Tongue (tissue), 2 donors: ENCODE measurements around the gene EVI5L. TPM values are rescaled to one million over a fixed set of nuclear protein-coding genes. Genes with fewer than 3 reads are reported as not detected.

Experiments used
- DNase-seq: peaks from one replicate; pipeline ENCODE4 v3.0.0-alpha.2; 2015
- total RNA-seq: library from RNA; depleted of rRNA; stranded (reverse); fragments of >200 nt; gene quantifications from one replicate; pipeline ENCODE4 v1.2.3, GENCODE V29; 2014

EVI5L gene
- total RNA-seq, 1 donor from 2014 or later = 16.0 TPM

- no peak for DNase-seq
These were observed 12.2 kb upstream of the EVI5L start for GRCh38 chr19:7817801-7818200.

DNA sequence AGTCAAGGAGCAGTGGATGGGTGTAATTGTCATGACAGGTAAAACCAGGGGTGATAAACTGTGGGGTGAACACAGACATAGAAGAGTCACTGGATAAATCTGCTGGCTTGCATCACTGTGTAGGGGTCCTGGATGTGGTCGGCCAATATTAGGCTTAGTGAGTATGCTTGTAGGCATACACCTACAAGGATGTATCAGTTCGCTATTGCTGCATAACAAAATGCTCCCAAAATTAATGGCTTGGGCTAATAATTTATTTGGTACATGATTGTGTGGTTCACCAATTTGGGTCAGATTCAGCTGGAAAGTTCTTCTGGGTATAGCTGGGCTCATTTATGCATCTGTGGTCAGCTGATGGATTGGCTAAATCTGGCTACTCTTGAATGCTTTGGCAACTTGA is 11.2 kb upstream of the EVI5L start:
- no peak for DNase-seq

DNA sequence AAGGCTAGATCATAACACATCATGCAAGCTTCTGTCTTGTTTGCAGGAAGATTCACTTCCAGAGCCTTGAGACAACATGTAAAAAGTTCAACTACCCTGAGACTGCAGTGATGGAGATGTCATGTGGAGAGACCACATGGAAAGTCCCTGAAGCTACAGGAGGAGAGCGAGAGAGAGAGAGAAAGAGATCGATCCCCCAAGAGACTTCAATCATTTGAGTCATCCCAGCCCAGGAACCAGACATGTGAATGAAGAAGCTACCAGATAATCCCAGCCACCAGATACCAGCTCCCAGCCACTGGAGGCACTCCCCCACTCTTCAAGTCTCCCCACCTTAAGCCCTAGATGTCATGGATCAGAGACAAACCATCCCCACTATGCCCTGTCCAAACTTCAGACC is 10.7 kb upstream of the EVI5L start:
- no peak for DNase-seq

DNA sequence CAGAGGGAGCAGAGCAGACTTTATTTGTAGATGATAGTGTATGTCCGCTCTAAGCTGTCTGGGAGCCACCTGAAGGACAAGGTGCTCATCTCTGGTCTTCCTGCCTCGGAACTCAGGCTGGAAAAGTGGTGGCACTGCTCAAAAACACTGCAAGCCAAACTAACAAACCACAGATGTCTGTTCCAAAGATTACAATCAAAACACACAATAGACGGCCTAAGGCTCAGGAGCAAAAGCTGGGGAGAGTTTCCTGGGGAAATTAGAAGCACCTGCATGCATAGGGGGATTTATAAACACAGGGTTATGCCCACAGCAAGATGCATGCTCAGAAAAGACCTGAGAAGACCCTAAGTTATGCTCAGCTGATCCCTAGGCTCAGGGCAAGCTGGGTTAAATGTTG is 9.4 kb upstream of the EVI5L start:
- DNase-seq = no peak

GRCh38 chr19:7822910-7823515 is 7.0 kb upstream of the EVI5L start:
- DNase-seq = no peak

GRCh38 chr19:7823686-7824301 is 6.2 kb upstream of the EVI5L start:
- DNase-seq = peak; percentile 53

GRCh38 chr19:7829166-7829520 is 875 bp upstream of the EVI5L start:
- DNase-seq = no peak

- DNase-seq = no peak
These were observed 304 bp downstream of the EVI5L start for GRCh38 chr19:7830272-7830771.

DNA sequence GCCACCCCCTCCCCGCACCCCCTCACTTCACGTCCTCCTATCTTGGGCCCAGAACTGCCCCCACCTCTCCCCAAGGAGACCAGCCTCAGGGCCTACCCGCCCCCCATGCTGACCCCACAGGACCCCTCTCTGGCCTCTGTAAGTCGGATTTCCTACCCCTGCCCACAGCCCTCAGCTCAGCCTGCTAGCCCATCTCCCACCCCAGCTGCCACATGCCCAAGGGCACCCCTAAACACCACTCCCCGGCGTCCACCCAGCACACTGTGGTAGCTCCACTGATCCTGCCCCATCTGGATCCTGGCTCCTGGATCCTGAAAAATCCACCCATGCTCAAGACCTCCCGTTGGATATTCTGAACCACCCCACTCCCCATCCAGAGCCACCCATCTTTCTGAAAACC is 805 bp downstream of the EVI5L start:
- no peak for DNase-seq

DNA sequence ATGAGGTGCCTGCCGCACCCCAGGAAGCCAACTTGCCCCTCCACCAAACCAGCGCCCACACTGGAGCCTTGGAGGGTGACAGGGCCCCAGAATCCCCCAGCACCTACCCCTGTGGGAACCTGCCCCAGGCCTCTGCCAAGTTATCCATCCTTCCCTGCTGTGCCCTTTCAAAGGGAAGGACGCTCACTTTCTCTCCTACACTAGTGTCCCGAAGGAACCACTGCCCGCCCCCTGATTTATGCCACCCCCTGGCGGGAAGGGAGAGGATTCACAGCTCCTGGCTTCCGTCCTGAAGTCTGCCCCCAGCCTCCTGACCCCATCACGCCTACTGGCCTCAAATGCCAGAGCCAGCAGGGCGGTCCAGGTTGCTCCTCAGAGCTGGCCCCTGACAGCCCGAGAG is 1.4 kb downstream of the EVI5L start:
- DNase-seq = no peak

DNA sequence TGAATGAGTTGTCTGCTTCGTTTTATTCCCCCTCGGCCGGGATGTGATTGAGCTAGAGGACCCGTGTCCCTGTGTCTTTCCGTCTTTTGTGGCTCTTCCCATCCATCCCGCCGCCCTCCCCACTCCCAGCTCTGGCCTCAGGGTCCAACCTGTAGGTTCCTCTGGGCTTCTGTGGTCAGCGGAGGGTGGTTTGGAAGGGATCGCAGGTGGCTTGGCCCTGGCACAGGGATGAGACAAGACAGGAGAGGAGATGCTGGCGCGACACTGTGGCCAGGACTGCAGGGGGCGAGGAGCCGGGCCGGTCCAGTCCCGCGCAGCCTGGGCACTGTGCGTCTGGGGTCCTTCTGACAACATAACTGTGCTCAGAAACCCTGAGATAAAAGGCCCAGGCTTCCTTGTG is 2.0 kb downstream of the EVI5L start:
- no peak for DNase-seq

- DNase-seq = no peak
These were observed 2.8 kb downstream of the EVI5L start for GRCh38 chr19:7832781-7833180.

- peak; percentile 41 for DNase-seq
These were observed 3.4 kb downstream of the EVI5L start for GRCh38 chr19:7833225-7834099.

GRCh38 chr19:7839476-7839875 is 9.5 kb downstream of the EVI5L start:
- no peak for DNase-seq

- DNase-seq = no peak
These were observed 10.6 kb downstream of the EVI5L start for GRCh38 chr19:7840629-7841028.

DNA sequence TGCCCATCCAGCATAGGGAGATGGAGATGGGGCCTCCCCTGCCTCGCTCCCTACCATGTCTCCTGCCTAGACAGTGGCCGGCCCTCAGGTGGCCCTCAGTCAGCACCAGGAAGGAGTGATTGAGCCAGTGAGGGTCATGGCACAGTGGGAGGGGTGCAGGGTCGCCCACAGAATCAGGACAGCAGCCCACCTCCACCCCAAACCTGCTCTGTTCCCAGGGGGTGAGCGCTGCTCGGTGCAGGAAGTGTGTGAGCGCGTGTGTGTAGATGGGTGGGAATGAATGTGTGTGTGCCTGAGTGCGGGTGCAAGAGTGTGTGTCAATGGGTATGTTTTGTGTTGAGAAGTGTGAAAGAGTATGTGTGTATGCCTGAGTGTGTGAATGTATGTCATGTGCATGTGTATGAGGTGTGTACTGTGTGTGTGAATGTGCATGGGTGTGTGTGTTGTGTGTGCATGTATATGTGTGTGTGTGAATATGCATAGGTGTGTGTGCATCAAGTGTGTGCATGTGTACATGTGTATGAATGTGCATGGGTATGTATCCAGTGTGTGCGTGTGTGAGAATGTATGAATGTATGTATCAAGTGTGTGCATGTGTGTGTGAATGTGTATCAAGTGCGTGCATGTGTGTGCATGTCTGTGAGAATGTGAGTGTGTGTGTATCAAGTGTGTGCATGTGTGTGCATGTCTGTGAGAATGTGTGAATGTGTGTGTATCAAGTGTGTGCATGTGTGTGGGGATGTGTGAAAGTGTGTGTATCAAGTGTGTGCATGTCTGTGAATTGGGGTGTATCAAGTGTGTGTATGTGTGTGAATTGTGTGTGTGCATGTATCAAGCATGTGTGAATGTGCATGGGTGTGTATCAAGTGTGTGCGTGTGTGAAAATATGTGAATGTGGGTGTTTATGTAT is 12.0 kb downstream of the EVI5L start:
- DNase-seq = no peak

DNA sequence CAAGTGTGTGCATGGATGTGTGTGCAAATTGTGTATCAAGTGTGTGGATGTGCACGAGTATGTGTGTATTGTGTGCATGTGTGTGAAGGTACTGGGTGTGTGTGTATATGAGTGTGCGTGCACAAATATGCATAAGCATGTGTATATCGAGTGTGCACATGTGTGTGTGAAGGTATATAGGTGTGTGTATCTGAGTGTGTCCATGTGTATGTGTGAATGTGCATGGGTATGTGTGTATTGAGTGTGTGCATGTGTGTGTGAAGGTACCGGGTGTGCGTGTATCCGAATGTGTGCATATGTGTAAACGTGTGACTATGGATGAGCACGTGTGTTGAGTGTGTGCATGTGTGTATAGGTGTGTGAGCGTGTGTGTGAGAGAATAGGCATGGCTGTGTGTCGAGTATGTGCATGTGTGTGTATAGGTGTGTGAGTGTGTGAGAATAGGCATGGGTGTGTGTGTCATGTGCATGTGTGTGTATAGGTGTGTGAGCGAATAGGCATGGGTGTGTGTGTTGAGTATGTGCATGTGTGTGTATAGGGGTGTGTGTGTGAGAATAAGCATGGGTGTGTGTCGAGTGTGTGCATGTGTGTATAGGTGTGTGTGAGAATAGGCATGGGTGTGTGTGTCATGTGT is 12.8 kb downstream of the EVI5L start:
- DNase-seq = no peak

GRCh38 chr19:7843521-7843920 is 13.5 kb downstream of the EVI5L start:
- no peak for DNase-seq

GRCh38 chr19:7844405-7844804 is 14.4 kb downstream of the EVI5L start:
- no peak for DNase-seq

- DNase-seq = no peak
These were observed 14.9 kb downstream of the EVI5L start for GRCh38 chr19:7844951-7845350.

DNA sequence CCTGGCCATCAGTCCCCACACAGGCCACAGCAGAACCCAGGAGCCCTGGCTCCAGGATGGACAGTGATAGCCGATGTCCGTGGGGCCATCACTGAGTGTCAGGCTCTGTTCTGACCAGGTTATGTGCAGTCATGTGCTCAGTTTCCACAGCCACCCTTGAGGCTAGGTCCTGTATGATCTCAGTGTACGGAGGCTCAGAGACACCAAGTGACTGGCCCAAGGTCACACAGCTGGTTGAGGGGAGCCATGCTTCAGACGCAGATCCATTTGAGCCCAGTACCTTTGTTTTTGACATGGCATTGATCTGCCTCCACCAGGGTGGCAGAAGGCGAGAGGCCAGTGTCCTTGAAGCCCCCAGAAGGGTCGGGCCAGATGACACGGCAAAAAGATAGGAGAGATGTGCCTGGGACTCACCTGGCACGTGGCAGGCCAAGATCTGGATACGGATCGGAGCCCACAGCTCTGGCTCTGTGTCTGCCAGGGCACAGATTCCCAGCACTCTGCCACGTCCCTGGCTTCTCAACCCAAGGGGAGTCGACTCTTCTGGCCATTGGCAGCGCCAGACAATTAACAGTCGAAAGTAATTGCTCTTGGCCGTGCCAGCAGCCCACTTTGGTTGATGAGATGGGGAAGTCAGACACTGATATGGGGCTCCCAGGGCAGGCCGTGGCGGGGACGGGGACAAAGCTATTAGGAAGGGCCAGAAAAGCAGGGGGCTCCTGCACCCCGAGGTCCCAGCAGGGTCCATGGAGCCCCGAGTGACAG is 15.6 kb downstream of the EVI5L start:
- no peak for DNase-seq
